GM06990 (cell line): ENCODE measurements around the gene RAB37.

Experiments used
- DNase-seq: peaks from one replicate; pipeline ENCODE4 v3.0.0-alpha.2; 2011; ENCODE audit not compliant: insufficient read length; ENCODE audit errors: extremely low read depth
- H3K27me3 ChIP-seq: replicated peaks from 2 replicates; pipeline ENCODE4 v1.6.0; 2011; ENCODE audit warnings: low read length; ENCODE audit not compliant: control insufficient read depth, insufficient read depth
- H3K36me3 ChIP-seq: 2 replicates; pipeline ENCODE4 v1.5.1; 2011; ENCODE audit warnings: low read length; ENCODE audit not compliant: control insufficient read depth, insufficient read depth
- H3K4me3 ChIP-seq: replicated peaks from 2 replicates; pipeline ENCODE4 v1.5.1; 2011; ENCODE audit warnings: low read depth, mild to moderate bottlenecking, control low read depth, low read length
- TF ChIP-seq, protein P1 (sequence below): IDR thresholded peaks from 2 replicates; pipeline ENCODE4 v1.5.1; 2011; ENCODE audit warnings: low read length, control low read depth, mild to moderate bottlenecking, inconsistent platforms; ENCODE audit not compliant: insufficient read depth, poor library complexity, severe bottlenecking

Gene RAB37

DNA sequence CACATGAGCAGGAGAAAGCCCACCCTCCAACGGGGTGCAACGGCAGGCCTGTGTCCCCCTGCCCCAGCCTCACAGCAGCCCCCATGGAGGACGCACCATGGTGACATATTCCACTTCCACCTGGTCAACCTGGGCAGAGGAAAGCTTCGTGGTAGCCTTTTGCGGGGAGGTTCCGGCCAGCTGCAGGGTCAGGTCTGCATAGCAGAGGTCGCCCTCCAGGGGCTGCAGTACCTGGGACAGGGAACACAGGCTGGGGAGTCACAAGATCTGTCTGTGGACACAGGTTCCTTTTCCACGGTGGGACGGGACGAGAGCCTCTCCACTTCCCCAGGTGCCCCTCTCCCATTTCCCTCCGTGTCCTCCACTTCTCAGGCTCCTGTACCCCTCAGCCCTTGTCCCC, 41.4 kb upstream of the RAB37 start:
- TF ChIP-seq, protein P1, sequence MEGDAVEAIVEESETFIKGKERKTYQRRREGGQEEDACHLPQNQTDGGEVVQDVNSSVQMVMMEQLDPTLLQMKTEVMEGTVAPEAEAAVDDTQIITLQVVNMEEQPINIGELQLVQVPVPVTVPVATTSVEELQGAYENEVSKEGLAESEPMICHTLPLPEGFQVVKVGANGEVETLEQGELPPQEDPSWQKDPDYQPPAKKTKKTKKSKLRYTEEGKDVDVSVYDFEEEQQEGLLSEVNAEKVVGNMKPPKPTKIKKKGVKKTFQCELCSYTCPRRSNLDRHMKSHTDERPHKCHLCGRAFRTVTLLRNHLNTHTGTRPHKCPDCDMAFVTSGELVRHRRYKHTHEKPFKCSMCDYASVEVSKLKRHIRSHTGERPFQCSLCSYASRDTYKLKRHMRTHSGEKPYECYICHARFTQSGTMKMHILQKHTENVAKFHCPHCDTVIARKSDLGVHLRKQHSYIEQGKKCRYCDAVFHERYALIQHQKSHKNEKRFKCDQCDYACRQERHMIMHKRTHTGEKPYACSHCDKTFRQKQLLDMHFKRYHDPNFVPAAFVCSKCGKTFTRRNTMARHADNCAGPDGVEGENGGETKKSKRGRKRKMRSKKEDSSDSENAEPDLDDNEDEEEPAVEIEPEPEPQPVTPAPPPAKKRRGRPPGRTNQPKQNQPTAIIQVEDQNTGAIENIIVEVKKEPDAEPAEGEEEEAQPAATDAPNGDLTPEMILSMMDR, result no peak
- DNase-seq, result no peak
- H3K4me3 ChIP-seq, result no peak overlapping the region
- no peaks in the 10 kb centered on the region for H3K27me3 ChIP-seq
- H3K36me3 ChIP-seq, result no peaks in the 10 kb centered on the region

DNA sequence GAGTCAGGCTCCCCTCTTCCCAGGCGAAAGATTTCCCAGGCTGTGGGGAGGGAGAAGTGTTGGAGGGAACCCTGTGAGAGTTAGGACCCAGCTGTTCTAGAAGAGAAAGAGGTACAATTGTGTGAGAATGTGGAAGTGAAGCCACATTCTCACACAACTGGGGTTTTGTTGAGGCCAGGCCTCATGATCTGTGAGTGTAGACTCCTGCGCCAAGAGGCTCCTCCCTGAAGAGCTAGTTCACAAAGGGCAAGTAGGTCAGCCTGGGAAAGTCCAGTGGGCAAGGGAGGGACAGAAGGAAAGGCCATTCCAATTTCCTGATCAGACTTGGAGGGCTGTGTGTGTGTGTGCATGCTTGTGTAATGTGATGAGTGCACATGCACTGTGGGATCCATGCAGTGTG, 39.5 kb upstream of the RAB37 start:
- Histone ChIP-seq H3K27me3 (no peaks in the 10 kb centered on the region), H3K4me3 (no peak overlapping the region), H3K36me3 (no peaks in the 10 kb centered on the region)
- DNase-seq, result no peak
- TF ChIP-seq, protein P1, result no peak

- Histone ChIP-seq H3K27me3 (no peaks in the 10 kb centered on the region), H3K4me3 (no peak overlapping the region), H3K36me3 (no peaks in the 10 kb centered on the region)
- TF ChIP-seq, protein P1, result no peak
- no peak for DNase-seq
Measured at GRCh38 chr17:74698069-74698468, 39.0 kb upstream of the RAB37 start.

GRCh38 chr17:74699236-74699635, 37.8 kb upstream of the RAB37 start:
- no peaks in the 10 kb centered on the region for H3K36me3 ChIP-seq
- TF ChIP-seq, protein P1, result no peak

GRCh38 chr17:74702116-74702871, 34.8 kb upstream of the RAB37 start:
- no peak for DNase-seq
- H3K4me3 ChIP-seq, result no peak overlapping the region
- no peaks in the 10 kb centered on the region; the same call in 1 of the 2 replicates for H3K27me3 ChIP-seq
- TF ChIP-seq, protein P1, result no peak
- no peaks in the 10 kb centered on the region for H3K36me3 ChIP-seq

More at GRCh38 chr17:74699236-74699635, 37.8 kb upstream of the RAB37 start:
- H3K27me3 ChIP-seq, result no peaks in the 10 kb centered on the region
- DNase-seq, result no peak
- H3K4me3 ChIP-seq, result no peak overlapping the region
